ACC112 (cell line): ENCODE data around the gene NKD1.

Source experiments
- H2AFZ ChIP-seq: fragments of 200-600 bp; sonication (generic); one replicate; pipeline ENCODE4 v1.6.0; 2017; ENCODE audit warnings: antibody characterized with exemption, low read length; ENCODE audit not compliant: unreplicated experiment
- H3K27ac ChIP-seq: fragments of 200-600 bp; sonication (generic); 2 replicates; pipeline ENCODE4 v1.5.1; 2014; ENCODE audit warnings: low read depth, mild to moderate bottlenecking, antibody characterized with exemption, low read length, moderate library complexity
- H3K27me3 ChIP-seq: fragments of 200-600 bp; sonication (generic); 2 replicates; pipeline ENCODE4 v1.6.1; 2014; ENCODE audit warnings: mild to moderate bottlenecking, antibody characterized with exemption, low read length, moderate library complexity, mixed read lengths; ENCODE audit not compliant: insufficient read depth
- H3K36me3 ChIP-seq: fragments of 200-600 bp; sonication (generic); 2 replicates; pipeline ENCODE4 v1.6.1; 2016; ENCODE audit warnings: mild to moderate bottlenecking, antibody characterized with exemption, low read length, moderate library complexity, mixed read lengths; ENCODE audit not compliant: insufficient read depth
- H3K4me1 ChIP-seq: fragments of 200-600 bp; sonication (generic); one replicate; pipeline ENCODE4 v1.6.1; 2016; ENCODE audit warnings: low read length, mixed read lengths; ENCODE audit not compliant: insufficient read depth, unreplicated experiment, control insufficient read depth
- H3K4me3 ChIP-seq: fragments of 200-600 bp; sonication (generic); 2 replicates; pipeline ENCODE4 v1.5.1; 2014; ENCODE audit warnings: mild to moderate bottlenecking, low read depth, low read length
- H3K79me2 ChIP-seq: fragments of 200-600 bp; sonication (generic); one replicate; pipeline ENCODE4 v1.6.0; 2016; ENCODE audit warnings: low read length; ENCODE audit not compliant: control insufficient read depth, unreplicated experiment, insufficient read depth

NKD1 gene

GRCh38 chr16:50593410-50594150 is 45.4 kb downstream of the NKD1 start:
- Histone ChIP-seq H3K27me3 (peaks cover 4% of the 10 kb centered on the region; the same call in 1 of the 2 replicates), H3K4me3 (no peak overlapping the region), H3K4me1 (no peaks in the 10 kb centered on the region), H2AFZ (no peak overlapping the region), H3K36me3 (no peaks in the 10 kb centered on the region), H3K27ac (no peak overlapping the region), H3K79me2 (no peaks in the 10 kb centered on the region)

GRCh38 chr16:50594308-50595260 is 46.4 kb downstream of the NKD1 start:
- H3K4me3 ChIP-seq: no peak overlapping the region
- no peak overlapping the region for H2AFZ ChIP-seq
- no peaks in the 10 kb centered on the region for H3K79me2 ChIP-seq
- H3K27me3 ChIP-seq: peaks cover 4% of the 10 kb centered on the region; the same call in 1 of the 2 replicates
- no peak overlapping the region for H3K27ac ChIP-seq
- no peaks in the 10 kb centered on the region for H3K36me3 ChIP-seq
- H3K4me1 ChIP-seq: no peaks in the 10 kb centered on the region

GRCh38 chr16:50595859-50596258 is 47.7 kb downstream of the NKD1 start:
- Histone ChIP-seq H2AFZ (no peak overlapping the region), H3K79me2 (no peaks in the 10 kb centered on the region), H3K4me3 (no peak overlapping the region), H3K36me3 (no peaks in the 10 kb centered on the region), H3K27ac (no peak overlapping the region), H3K4me1 (peaks cover 5% of the 10 kb centered on the region), H3K27me3 (peaks cover 4% of the 10 kb centered on the region; the same call in 1 of the 2 replicates)

GRCh38 chr16:50596762-50597450 is 48.7 kb downstream of the NKD1 start:
- Histone ChIP-seq H3K79me2 (no peaks in the 10 kb centered on the region), H3K4me1 (peaks cover 6% of the 10 kb centered on the region), H3K27me3 (no peaks in the 10 kb centered on the region; the same call in 1 of the 2 replicates), H2AFZ (no peak overlapping the region), H3K4me3 (no peak overlapping the region), H3K36me3 (no peaks in the 10 kb centered on the region), H3K27ac (no peak overlapping the region)

- Histone ChIP-seq H3K4me1 (peaks cover 6% of the 10 kb centered on the region), H2AFZ (no peak overlapping the region), H3K27ac (no peak overlapping the region), H3K4me3 (no peak overlapping the region), H3K79me2 (no peaks in the 10 kb centered on the region), H3K27me3 (no peaks in the 10 kb centered on the region; the same call in 1 of the 2 replicates), H3K36me3 (no peaks in the 10 kb centered on the region)
Observed at GRCh38 chr16:50597563-50598255, 49.5 kb downstream of the NKD1 start.

GRCh38 chr16:50598256-50598894 is 50.2 kb downstream of the NKD1 start:
- H3K36me3 ChIP-seq: no peaks in the 10 kb centered on the region
- no peak overlapping the region for H2AFZ ChIP-seq
- H3K4me1 ChIP-seq: peaks cover 6% of the 10 kb centered on the region

GRCh38 chr16:50598936-50599361 is 50.8 kb downstream of the NKD1 start:
- peaks cover 6% of the 10 kb centered on the region for H3K4me1 ChIP-seq
- no peak overlapping the region for H3K27ac ChIP-seq
- no peak overlapping the region for H2AFZ ChIP-seq
- no peaks in the 10 kb centered on the region; the same call in 1 of the 2 replicates for H3K27me3 ChIP-seq
- no peak overlapping the region for H3K4me3 ChIP-seq
- no peaks in the 10 kb centered on the region for H3K79me2 ChIP-seq
- no peaks in the 10 kb centered on the region for H3K36me3 ChIP-seq

More at GRCh38 chr16:50598256-50598894, 50.2 kb downstream of the NKD1 start:
- no peak overlapping the region for H3K4me3 ChIP-seq
- H3K27me3 ChIP-seq: no peaks in the 10 kb centered on the region; the same call in 1 of the 2 replicates
- H3K79me2 ChIP-seq: no peaks in the 10 kb centered on the region
- no peak overlapping the region for H3K27ac ChIP-seq

- Histone ChIP-seq H3K27me3 (no peaks in the 10 kb centered on the region; the same call in 1 of the 2 replicates), H3K27ac (no peak overlapping the region), H3K4me1 (peaks cover 6% of the 10 kb centered on the region), H3K4me3 (no peak overlapping the region), H3K36me3 (no peaks in the 10 kb centered on the region), H3K79me2 (no peaks in the 10 kb centered on the region), H2AFZ (no peak overlapping the region)
Observed at GRCh38 chr16:50599494-50599893, 51.3 kb downstream of the NKD1 start.

- Histone ChIP-seq H3K4me1 (peaks cover 6% of the 10 kb centered on the region), H3K27ac (no peak overlapping the region), H3K79me2 (no peaks in the 10 kb centered on the region), H3K27me3 (peaks cover 4% of the 10 kb centered on the region; the same call in 1 of the 2 replicates), H3K36me3 (no peaks in the 10 kb centered on the region), H2AFZ (no peak overlapping the region), H3K4me3 (no peak overlapping the region)
Observed at GRCh38 chr16:50600582-50601283, 52.5 kb downstream of the NKD1 start.
